Right lobe of liver (tissue), 6 donors: ENCODE results near the gene C2CD4C. TPM values are rescaled to one million over a fixed set of nuclear protein-coding genes. Genes with fewer than 3 reads are reported as not detected.

Experiments
- ATAC-seq, 4 donors: fragments of 200-7000 bp; cut with Tn5 transposase; one replicate each; pipeline ENCODE4 v1.9.1; 2020; ENCODE audit warnings: mild to moderate bottlenecking in 4 of 4, moderate library complexity in 4 of 4
- DNase-seq, 3 donors: peaks; one replicate each; pipeline ENCODE4 v3.0.0-alpha.2; 2020
- H3K27ac ChIP-seq, 3 donors: fragments of 200-600 bp; one replicate each; pipeline ENCODE4 v1.8.0; 2022
- H3K27me3 ChIP-seq, 2 donors: fragments of 200-600 bp; one replicate each; pipeline ENCODE4 v1.8.0; 2022
- H3K36me3 ChIP-seq, 4 donors: fragments of 200-600 bp; sonication (generic) in 1 of 4; one replicate each; pipeline versions ENCODE4 v1.5.1 to v1.8.0; 2017 to 2022; ENCODE audit warnings: control low read depth in 1 of 4
- H3K4me1 ChIP-seq, 4 donors: fragments of 200-600 bp; sonication (generic) in 1 of 4; one replicate each; pipeline versions ENCODE4 v1.5.1 to v1.8.0; 2017 to 2022; ENCODE audit warnings: control low read depth in 1 of 4
- H3K4me3 ChIP-seq, 3 donors: fragments of 200-600 bp; one replicate each; pipeline ENCODE4 v1.8.0; 2022
- H3K9me3 ChIP-seq, 4 donors: fragments of 200-600 bp; sonication (generic) in 1 of 4; one replicate each; pipeline versions ENCODE4 v1.5.1 to v1.8.0; 2017 to 2022; ENCODE audit warnings: control low read depth in 1 of 4
- CTCF ChIP-seq, 4 donors: fragments of 200-600 bp in 3 of 4; fragments of 450-650 bp in 1 of 4; IDR thresholded peaks; one replicate each; pipeline versions ENCODE4 v1.5.1 to v1.8.0; 2016 to 2022; ENCODE audit warnings: antibody characterized with exemption in 4 of 4, mild to moderate bottlenecking in 2 of 4
- POLR2A ChIP-seq: fragments of 450-650 bp; IDR thresholded peaks from one replicate; pipeline ENCODE4 v1.6.1; 2017; ENCODE audit warnings: antibody characterized with exemption, mild to moderate bottlenecking
- WGBS: methylation state at CpG from one replicate; pipeline ENCODE4 v1.1.6; 2018; ENCODE audit warnings: low coverage, low lambda C conversion rate; ENCODE audit not compliant: insufficient coverage; ENCODE audit errors: missing lambda C conversion rate; 5-methylcytosine and 5-hydroxymethylcytosine counted together
- intact Hi-C, 2 donors: fragments of 100-400 bp; cut with DNase I; formaldehyde crosslinking; loops; one replicate each; pipeline versions ENCODE4 v1.11.2 to v1.14.1; 2022
- total RNA-seq, 6 experiments: library from RNA; depleted of rRNA in 2 of 6; stranded (reverse); fragments of >200 nt in 2 of 6; fragmentation: NEBNext Ultra II Directional in 3 of 6; extraction: Animal tissue kit (Norgen Biotek cat#: 25700) in 3 of 6; gene quantifications; one replicate each; pipeline versions ENCODE4 v1.1.0 to v1.2.4, GENCODE V29; 2016 to 2023
- donor health status: DM: no; HTN: yes; CAD: no.
- donor health status: DM: no; HTN: no; CAD: no.
- donor health status: DM: no; HTN: no; CAD: no.
- donor health status: DM: no; HTN: yes; CAD: no.
- donor health status: DM: no; HTN: yes; CAD: no.

The C2CD4C gene
- total RNA-seq, 6 experiments from 2014 or later = 0.12 to 2.0 (median 0.44) TPM

GRCh38 chr19:379796-380195, 29.2 kb downstream of the C2CD4C start:
- TF ChIP-seq CTCF (IDR thresholded peaks at IDR 0.05) = no peak
- TF ChIP-seq POLR2A = no peak
- Histone ChIP-seq H3K27me3 (no peaks in the 10 kb centered on the region), H3K27ac (no peak overlapping the region), H3K4me3 (no peak overlapping the region), H3K36me3 (no peaks in the 10 kb centered on the region), H3K9me3 (no peaks in the 10 kb centered on the region), H3K4me1 (no peaks in the 10 kb centered on the region)
- WGBS = 76% methylated on average over 8 of the region's 16 CpGs
- ATAC-seq (no peak), DNase-seq (no peak)
- intact Hi-C loops = no loop called here

GRCh38 chr19:378706-379105, 30.2 kb downstream of the C2CD4C start:
- Histone ChIP-seq H3K27ac (no peak overlapping the region), H3K36me3 (no peaks in the 10 kb centered on the region), H3K27me3 (no peaks in the 10 kb centered on the region), H3K4me1 (no peaks in the 10 kb centered on the region), H3K4me3 (no peak overlapping the region), H3K9me3 (no peaks in the 10 kb centered on the region)
- TF ChIP-seq CTCF (IDR thresholded peaks at IDR 0.05) (no peak), POLR2A (no peak)
- 52% methylated on average over 8 of the region's 14 CpGs for WGBS
- no peak for DNase-seq
- intact Hi-C loops = no loop called here
- no peak for ATAC-seq

- no peaks in the 10 kb centered on the region for H3K4me1 ChIP-seq
- H3K27me3 ChIP-seq = no peaks in the 10 kb centered on the region
- no peak for DNase-seq
- H3K27ac ChIP-seq = no peak overlapping the region
- H3K4me3 ChIP-seq = no peak overlapping the region
- peak in 2 of 4 donors; percentile 10 to 27 for ATAC-seq
- intact Hi-C loops = no loop called here
- H3K36me3 ChIP-seq = no peaks in the 10 kb centered on the region
- 60% methylated on average over 17 of the region's 38 CpGs for WGBS
- TF ChIP-seq CTCF (IDR thresholded peaks at IDR 0.05) = no peak
- TF ChIP-seq POLR2A = no peak
- no peaks in the 10 kb centered on the region for H3K9me3 ChIP-seq
Observed at GRCh38 chr19:377801-378581, 31.0 kb downstream of the C2CD4C start.

GRCh38 chr19:376111-376470, 32.9 kb downstream of the C2CD4C start:
- no peaks in the 10 kb centered on the region for H3K4me1 ChIP-seq
- H3K27me3 ChIP-seq = no peaks in the 10 kb centered on the region
- no peak for TF ChIP-seq CTCF (IDR thresholded peaks at IDR 0.05)
- TF ChIP-seq POLR2A = no peak
- no peaks in the 10 kb centered on the region for H3K9me3 ChIP-seq
- no peaks in the 10 kb centered on the region for H3K36me3 ChIP-seq
- ATAC-seq (no peak), DNase-seq (no peak)
- H3K27ac ChIP-seq = no peak overlapping the region
- 67% methylated on average over 1 of the region's 8 CpGs for WGBS
- intact Hi-C loops = no loop called here
- no peak overlapping the region for H3K4me3 ChIP-seq
